Gastrocnemius medialis (tissue), 4 donors: ENCODE data around the gene PRKCH. TPM values are rescaled to one million over a fixed set of nuclear protein-coding genes. Genes with fewer than 3 reads are reported as not detected.

Experiments used
- ATAC-seq, 2 donors: fragments of 150-250 bp; one replicate each; pipeline ENCODE4 v1.9.1; 2016
- DNase-seq, 2 donors: peaks; one replicate each; pipeline ENCODE4 v3.0.0-alpha.2; 2019
- H3K27ac ChIP-seq, 4 donors: fragments of 200-600 bp; sonication (generic); 1 replicate in 1 of 4; 2 replicates in 3 of 4; pipeline ENCODE4 v1.5.1; 2016 to 2018; ENCODE audit warnings: mild to moderate bottlenecking in 2 of 4, moderate library complexity in 1 of 4
- H3K27me3 ChIP-seq, 3 donors: fragments of 200-600 bp; sonication (generic) in 2 of 3; 1 replicate in 1 of 3; 2 replicates in 2 of 3; pipeline versions ENCODE4 v1.5.1 to v1.6.0; 2016 to 2019; ENCODE audit warnings: mild to moderate bottlenecking in 1 of 3, moderate library complexity in 1 of 3
- H3K36me3 ChIP-seq, 2 donors: fragments of 200-600 bp; sonication (generic) in 1 of 2; one replicate each; pipeline ENCODE4 v1.5.1; 2017 to 2018
- H3K4me1 ChIP-seq, 2 donors: fragments of 200-600 bp; sonication (generic) in 1 of 2; one replicate each; pipeline ENCODE4 v1.5.1; 2016 to 2017; ENCODE audit warnings: mild to moderate bottlenecking in 2 of 2
- H3K4me3 ChIP-seq, 4 donors: fragments of 200-600 bp; sonication (generic) in 3 of 4; 1 replicate in 1 of 4; 2 replicates in 3 of 4; pipeline ENCODE4 v1.5.1; 2016 to 2019; ENCODE audit warnings: mild to moderate bottlenecking in 2 of 4
- H3K9me3 ChIP-seq, 3 donors: fragments of 200-600 bp; sonication (generic) in 2 of 3; 1 replicate in 1 of 3; 2 replicates in 2 of 3; pipeline ENCODE4 v1.5.1; 2016 to 2019
- POLR2A ChIP-seq, 2 donors: fragments of 450-650 bp; IDR thresholded peaks; one replicate each; pipeline ENCODE4 v1.6.1; 2017; ENCODE audit warnings: antibody characterized with exemption in 2 of 2, mild to moderate bottlenecking in 2 of 2, moderate library complexity in 2 of 2
- in situ Hi-C, 4 donors: fragments of 200-750 bp; cut with MboI; loops; one replicate each; pipeline versions ENCODE4 v1.15.0 to v1.8.0; 2017; ENCODE audit warnings: low sequenced_read_pairs in 4 of 4
- intact Hi-C: fragments of 100-400 bp; cut with DNase I; formaldehyde crosslinking; loops from one replicate; pipeline ENCODE4 v1.15.1; 2023; ENCODE audit warnings: low total_unique reads
- total RNA-seq, 4 donors: library from RNA; depleted of rRNA; stranded (reverse); fragments of >200 nt; gene quantifications; one replicate each; pipeline versions ENCODE4 v1.1.0 to v1.2.3, GENCODE V29; 2016
- TF ChIP-seq, protein P1 (sequence below), 5 experiments: fragments of 450-650 bp in 3 of 5; fragments of 200-600 bp in 2 of 5; sonication (generic) in 2 of 5; IDR thresholded peaks in 4 of 5; conservative IDR thresholded peaks in 1 of 5; 1 replicate in 4 of 5; 2 replicates in 1 of 5; pipeline ENCODE4 v1.5.1; 2016 to 2019; ENCODE audit warnings: antibody characterized with exemption in 5 of 5, mild to moderate bottlenecking in 3 of 5, moderate library complexity in 3 of 5

PRKCH gene
- total RNA-seq, 4 donors from 2014 or later, result 11.3 to 32.4 (median 16.6) TPM

DNA sequence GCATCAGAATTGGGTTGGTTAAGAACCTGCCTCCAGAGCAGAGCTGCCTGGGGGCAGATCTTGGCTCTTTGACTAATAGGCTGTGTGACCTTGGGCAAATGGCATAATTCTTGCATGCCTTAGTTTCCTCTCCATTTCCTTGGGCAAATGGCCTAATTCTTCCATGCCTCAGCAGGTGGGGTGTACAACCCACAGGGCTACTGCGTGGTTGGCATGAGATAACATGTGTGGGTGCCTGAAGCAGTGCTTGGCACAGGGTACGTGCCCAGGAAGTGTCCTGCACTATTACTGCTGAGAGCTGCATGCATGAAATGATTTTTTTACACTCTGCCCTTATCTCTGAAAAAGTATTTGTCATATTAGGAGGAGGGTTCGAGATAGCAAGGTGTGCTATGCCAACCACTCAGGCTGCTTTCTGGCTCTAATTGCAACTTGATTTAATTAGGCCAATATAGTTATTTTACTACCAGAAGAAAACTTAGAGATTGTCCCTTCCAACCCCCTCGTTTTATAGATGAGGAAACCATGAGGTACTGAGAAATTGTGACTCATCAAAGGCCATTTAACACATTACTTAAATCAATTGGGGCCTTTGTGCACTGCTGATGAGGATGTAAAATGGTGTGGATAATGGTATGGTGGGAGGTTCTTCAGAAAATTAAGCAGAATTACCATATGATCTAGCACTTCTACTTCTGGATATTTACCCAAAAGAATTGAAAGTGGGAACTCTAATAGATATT lies 212.3 kb downstream of the PRKCH start:
- DNase-seq (no peak), ATAC-seq (no peak)
- intact Hi-C loops, result no loop called here
- Histone ChIP-seq H3K9me3 (no peaks in the 10 kb centered on the region), H3K27me3 (no peaks in the 10 kb centered on the region), H3K27ac (no peak overlapping the region), H3K4me1 (peaks cover 10 to 15% of the 10 kb centered on the region in 2 donors), H3K4me3 (no peak overlapping the region), H3K36me3 (no peaks in the 10 kb centered on the region)
- TF ChIP-seq POLR2A (IDR thresholded peaks at IDR 0.05), result no peak
- in situ Hi-C loops, result no loop called here

DNA sequence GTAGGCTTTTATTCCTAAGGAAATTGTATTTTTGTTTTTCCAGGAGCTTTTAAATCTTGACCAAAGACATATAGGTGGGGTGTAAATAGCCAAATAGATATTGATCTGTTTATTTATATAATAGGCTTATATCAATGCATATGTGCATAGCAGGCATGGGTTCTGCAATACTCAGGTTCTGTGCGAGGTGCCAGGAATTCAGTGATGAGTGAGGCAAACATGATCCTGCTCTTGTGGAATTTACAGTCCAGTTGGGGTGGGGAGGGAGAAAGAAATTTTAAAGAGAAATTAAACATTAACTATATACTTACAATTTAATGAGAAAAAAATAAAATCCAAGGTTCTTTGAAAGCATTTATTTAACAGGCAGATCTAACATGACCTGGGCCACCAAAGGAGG lies 213.7 kb downstream of the PRKCH start:
- Histone ChIP-seq H3K4me1 (peaks cover 10 to 15% of the 10 kb centered on the region in 2 donors), H3K36me3 (no peaks in the 10 kb centered on the region), H3K27ac (no peak overlapping the region), H3K27me3 (no peaks in the 10 kb centered on the region), H3K4me3 (no peak overlapping the region), H3K9me3 (no peaks in the 10 kb centered on the region)
- ATAC-seq (no peak), DNase-seq (no peak)
- intact Hi-C loops, result no loop called here
- in situ Hi-C loops, result no loop called here
- TF ChIP-seq, protein P1, sequence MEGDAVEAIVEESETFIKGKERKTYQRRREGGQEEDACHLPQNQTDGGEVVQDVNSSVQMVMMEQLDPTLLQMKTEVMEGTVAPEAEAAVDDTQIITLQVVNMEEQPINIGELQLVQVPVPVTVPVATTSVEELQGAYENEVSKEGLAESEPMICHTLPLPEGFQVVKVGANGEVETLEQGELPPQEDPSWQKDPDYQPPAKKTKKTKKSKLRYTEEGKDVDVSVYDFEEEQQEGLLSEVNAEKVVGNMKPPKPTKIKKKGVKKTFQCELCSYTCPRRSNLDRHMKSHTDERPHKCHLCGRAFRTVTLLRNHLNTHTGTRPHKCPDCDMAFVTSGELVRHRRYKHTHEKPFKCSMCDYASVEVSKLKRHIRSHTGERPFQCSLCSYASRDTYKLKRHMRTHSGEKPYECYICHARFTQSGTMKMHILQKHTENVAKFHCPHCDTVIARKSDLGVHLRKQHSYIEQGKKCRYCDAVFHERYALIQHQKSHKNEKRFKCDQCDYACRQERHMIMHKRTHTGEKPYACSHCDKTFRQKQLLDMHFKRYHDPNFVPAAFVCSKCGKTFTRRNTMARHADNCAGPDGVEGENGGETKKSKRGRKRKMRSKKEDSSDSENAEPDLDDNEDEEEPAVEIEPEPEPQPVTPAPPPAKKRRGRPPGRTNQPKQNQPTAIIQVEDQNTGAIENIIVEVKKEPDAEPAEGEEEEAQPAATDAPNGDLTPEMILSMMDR (IDR thresholded peaks at IDR 0.05 in 4 of 5, conservative IDR thresholded peaks at IDR 0.05 in 1 of 5), result no peak
- TF ChIP-seq POLR2A (IDR thresholded peaks at IDR 0.05), result no peak

DNA sequence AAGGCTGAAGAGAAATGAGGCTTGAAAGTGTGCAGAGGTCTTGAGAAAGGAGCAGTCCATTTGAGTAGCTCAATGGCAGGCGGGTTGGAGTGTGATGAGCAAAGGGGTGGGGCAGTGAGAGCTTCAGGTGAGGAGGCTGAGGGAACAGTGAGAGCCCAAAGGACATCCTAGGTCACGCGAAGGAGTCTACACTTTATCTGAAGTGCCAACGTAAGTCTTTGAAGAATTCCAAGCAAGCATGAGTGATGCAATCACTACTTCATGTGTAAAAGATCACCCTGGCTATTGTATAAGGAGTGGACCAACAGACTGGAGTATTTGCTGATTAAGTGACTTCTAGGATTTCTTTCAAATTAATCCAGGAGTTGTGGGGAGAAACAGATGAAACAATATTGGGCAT lies 214.1 kb downstream of the PRKCH start:
- peaks cover 10 to 15% of the 10 kb centered on the region in 2 donors for H3K4me1 ChIP-seq
- no peaks in the 10 kb centered on the region for H3K36me3 ChIP-seq
- H3K27me3 ChIP-seq, result no peaks in the 10 kb centered on the region
- H3K4me3 ChIP-seq, result no peak overlapping the region
- ATAC-seq (no peak), DNase-seq (no peak)
- H3K9me3 ChIP-seq, result no peaks in the 10 kb centered on the region
- no peak overlapping the region for H3K27ac ChIP-seq
- intact Hi-C loops (no loop called here), in situ Hi-C loops (no loop called here)
- no peak for TF ChIP-seq POLR2A (IDR thresholded peaks at IDR 0.05)
- TF ChIP-seq, protein P1 (IDR thresholded peaks at IDR 0.05 in 4 of 5, conservative IDR thresholded peaks at IDR 0.05 in 1 of 5), result no peak

DNA sequence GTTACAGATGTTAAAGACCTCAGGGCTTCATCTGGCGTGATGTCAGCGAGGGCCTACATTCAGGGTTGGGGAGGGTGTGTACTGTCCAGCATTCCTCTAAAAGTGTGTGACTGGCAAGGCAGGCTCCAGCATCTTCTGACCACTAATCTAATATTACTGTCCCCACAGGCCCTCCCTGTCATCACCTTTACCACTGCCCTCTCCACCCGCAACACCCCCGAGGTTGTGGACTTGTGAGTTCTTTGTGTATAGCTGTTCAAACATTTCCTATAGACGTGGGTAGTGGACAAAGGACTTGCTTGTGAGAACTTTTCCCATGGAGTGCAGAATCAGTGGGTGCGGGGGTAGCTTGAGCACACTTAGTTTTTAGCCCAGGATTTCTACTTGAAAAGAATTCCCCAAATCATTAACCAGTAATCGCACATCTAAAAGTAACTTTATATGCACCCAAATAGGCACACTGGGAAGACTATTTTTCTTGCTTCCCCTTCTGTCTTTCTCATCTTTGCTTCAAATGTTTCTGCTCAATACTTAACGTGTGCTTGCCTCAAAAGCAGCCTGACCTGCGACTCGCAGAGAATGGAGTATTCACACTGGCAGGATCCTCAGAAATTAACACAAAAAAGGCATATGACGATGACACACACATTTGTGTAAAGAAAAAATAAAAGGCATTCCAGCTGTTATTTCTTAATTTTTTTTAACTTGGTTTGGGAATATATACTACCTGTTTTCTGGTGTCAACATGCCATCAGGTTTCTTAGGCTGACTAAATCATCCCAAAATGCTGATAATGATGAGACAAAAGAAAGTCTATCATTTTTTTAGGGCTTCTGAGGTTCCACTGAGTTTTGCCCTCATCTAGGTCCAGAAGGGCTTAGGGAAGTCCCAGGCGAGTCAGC lies 215.5 kb downstream of the PRKCH start:
- Histone ChIP-seq H3K27ac (peak overlapping the region in 2 of 4 donors; percentile 39 to 47), H3K36me3 (no peaks in the 10 kb centered on the region), H3K9me3 (no peaks in the 10 kb centered on the region), H3K4me3 (no peak overlapping the region), H3K27me3 (no peaks in the 10 kb centered on the region), H3K4me1 (peaks cover 10 to 15% of the 10 kb centered on the region in 2 donors)
- no peak for TF ChIP-seq POLR2A (IDR thresholded peaks at IDR 0.05)
- TF ChIP-seq, protein P1 (IDR thresholded peaks at IDR 0.05 in 4 of 5, conservative IDR thresholded peaks at IDR 0.05 in 1 of 5), result no peak
- ATAC-seq, result no peak
- DNase-seq, result no peak
- intact Hi-C loops (no loop called here), in situ Hi-C loops (no loop called here)
